Suppressor macrophage (primary cell): ENCODE results near the gene VSTM4.

ENCODE experiments used
- DNase-seq, 4 experiments: peaks; one replicate each; pipeline ENCODE4 v3.0.0-alpha.2; 2020 to 2022

Gene VSTM4

GRCh38 chr10:49141541-49142332 lies 26.4 kb upstream of the VSTM4 start:
- no peak for DNase-seq

- no peak for DNase-seq
These were observed 25.2 kb upstream of the VSTM4 start for GRCh38 chr10:49140304-49141177.

GRCh38 chr10:49139846-49140195 lies 24.5 kb upstream of the VSTM4 start:
- DNase-seq: peak; percentile 34 to 68 (median 56)

GRCh38 chr10:49139028-49139845 lies 23.9 kb upstream of the VSTM4 start:
- DNase-seq: peak; percentile 59 to 82 (median 75)

- DNase-seq: no peak
These were observed 23.1 kb upstream of the VSTM4 start for GRCh38 chr10:49138361-49138891.

- no peak for DNase-seq
These were observed 21.2 kb upstream of the VSTM4 start for GRCh38 chr10:49136525-49136924.

- peak in 3 of 4 experiments; percentile 19 to 56 (median 25) for DNase-seq
These were observed 20.4 kb upstream of the VSTM4 start for GRCh38 chr10:49135575-49136313.

GRCh38 chr10:49134327-49134726 lies 19.0 kb upstream of the VSTM4 start:
- peak in 2 of 4 experiments; percentile 14 to 18 for DNase-seq

GRCh38 chr10:49133706-49134248 lies 18.5 kb upstream of the VSTM4 start, which contains the start of gene FAM170B:
Gene FAM170B, minus strand, starts transcription at chr10:49134021. Its CDS starts 103 bp downstream, at chr10:49133918.
- DNase-seq: no peak

- DNase-seq: no peak
These were observed 17.0 kb upstream of the VSTM4 start for GRCh38 chr10:49132362-49132737.

- no peak for DNase-seq
These were observed 16.4 kb upstream of the VSTM4 start for GRCh38 chr10:49131507-49132361.

GRCh38 chr10:49129376-49129775 lies 14.1 kb upstream of the VSTM4 start:
- DNase-seq: no peak

- no peak for DNase-seq
These were observed 13.5 kb upstream of the VSTM4 start for GRCh38 chr10:49128854-49129253.

- DNase-seq: no peak
These were observed 8.9 kb upstream of the VSTM4 start for GRCh38 chr10:49123981-49124950.

- DNase-seq: no peak
These were observed 5.6 kb upstream of the VSTM4 start for GRCh38 chr10:49120911-49121310.

GRCh38 chr10:49119746-49120145 lies 4.4 kb upstream of the VSTM4 start:
- no peak for DNase-seq

- DNase-seq: no peak
These were observed 3.2 kb upstream of the VSTM4 start for GRCh38 chr10:49118430-49119074.

- peak in 2 of 4 experiments; percentile 20 to 21 for DNase-seq
These were observed 2.2 kb upstream of the VSTM4 start for GRCh38 chr10:49117376-49118070.
